T1000 (cell line): ENCODE data around the gene TREML1.
"Not testable (repeated sequence)": the region's sequence is repeated elsewhere in the genome, so short reads cannot be mapped to it uniquely, and the experiment has no call there.

Experiments used
- DNase-seq: peaks from one replicate; lab custom pipeline; 2025; ENCODE audit warnings: mixed read lengths; lab: John Stamatoyannopoulos, UW

The TREML1 gene, protein sequence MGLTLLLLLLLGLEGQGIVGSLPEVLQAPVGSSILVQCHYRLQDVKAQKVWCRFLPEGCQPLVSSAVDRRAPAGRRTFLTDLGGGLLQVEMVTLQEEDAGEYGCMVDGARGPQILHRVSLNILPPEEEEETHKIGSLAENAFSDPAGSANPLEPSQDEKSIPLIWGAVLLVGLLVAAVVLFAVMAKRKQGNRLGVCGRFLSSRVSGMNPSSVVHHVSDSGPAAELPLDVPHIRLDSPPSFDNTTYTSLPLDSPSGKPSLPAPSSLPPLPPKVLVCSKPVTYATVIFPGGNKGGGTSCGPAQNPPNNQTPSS

DNA sequence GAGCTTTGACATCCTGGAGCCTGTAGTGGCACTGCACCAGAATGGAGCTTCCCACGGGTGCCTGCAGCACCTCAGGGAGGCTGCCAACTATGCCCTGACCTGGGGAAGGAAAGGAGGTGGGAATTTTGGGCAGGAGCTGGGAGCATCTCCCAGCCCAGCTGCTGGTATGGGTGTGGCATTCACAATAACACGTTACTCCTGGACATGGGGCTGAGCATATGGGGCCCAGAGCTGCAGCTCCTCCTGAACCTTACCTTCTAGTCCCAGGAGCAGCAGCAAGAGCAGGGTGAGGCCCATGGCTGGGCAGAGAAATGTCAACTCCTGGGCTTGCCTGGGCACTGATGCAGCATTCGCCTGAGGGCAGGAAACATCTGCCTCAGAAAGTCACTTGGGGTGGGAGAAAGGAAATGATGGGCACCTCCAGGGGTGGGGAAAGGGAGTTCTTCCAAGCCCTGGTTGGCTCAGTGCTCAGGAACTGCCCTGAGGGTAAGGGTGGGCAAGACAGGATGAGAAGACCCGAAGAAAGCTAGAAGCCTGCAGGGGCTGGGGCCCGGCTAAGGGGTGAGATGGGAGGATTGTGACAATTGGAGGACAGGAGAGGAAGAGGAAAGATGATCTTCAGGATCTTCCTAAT lies at the start of gene TREML1:
TSS of gene TREML1 (minus strand) at position 356 of the 634 bp plus-strand sequence. CDS start at position 297, 59 bp downstream.
- DNase-seq = no peak

DNA sequence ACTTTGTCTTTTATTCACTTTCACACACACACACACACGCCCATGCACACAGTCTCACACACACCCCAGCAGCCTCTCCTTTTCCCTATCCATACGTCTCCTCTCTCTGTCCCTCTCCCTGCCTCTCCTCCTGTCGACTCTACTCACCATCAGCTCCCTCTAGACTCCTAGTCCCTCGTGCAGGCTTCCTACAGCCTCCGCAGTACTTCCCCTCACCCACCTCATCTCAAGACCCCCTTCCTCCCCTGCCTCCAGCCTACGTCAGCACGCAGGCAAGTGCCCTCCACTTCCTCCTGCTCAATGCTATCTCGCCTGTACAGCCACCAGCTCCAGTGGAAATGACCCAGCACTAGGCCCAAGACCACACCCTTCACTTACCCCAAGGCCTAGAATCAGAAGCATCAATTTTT lies 47.6 kb upstream of the TREML1 start:
- no peak for DNase-seq

DNA sequence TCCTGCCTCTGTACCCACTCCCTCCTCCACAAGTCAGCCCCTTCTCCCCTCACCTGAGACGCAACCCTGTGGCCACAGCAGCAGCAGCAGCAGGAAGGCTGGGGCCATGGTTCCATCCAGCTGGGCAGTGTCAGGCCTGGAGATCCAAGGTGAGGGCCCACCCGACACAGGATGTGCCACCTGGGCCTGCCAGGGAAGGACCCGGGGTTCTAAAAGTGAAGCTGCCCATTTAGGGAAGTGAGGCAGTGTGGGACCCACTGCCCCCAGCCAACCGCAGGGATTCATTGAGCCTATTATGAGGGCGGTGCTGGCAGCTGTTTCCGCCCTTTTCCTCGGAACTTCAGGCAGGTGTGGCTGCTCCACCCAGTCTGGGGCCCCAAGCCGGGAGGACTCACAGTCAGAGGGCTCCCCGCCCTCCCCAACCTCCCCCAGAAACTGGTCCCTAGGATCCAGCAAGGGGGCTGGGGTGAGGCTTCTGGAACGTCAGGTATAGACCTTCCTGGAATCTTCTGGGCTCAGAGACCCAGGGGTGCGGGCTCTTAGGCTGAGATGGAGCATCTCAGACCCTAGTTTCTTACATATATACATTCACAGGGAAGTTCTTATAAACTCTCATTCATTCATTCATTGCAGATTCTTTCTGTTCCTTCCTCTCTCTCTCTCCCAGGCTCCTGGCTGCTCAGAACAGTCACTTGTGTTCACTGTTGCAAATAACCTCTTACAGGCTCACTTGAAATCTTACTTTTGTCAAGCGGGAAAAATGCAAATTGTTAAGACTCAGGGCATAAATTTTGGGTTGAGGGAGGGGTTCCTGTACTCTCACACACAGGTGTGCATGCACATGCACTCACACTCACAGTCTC lies 47.0 kb upstream of the TREML1 start, which contains the start of gene TREML2:
TSS of gene TREML2 (minus strand) at position 249 of the 863 bp plus-strand sequence. CDS start at position 108, 141 bp downstream.
- no peak for DNase-seq

DNA sequence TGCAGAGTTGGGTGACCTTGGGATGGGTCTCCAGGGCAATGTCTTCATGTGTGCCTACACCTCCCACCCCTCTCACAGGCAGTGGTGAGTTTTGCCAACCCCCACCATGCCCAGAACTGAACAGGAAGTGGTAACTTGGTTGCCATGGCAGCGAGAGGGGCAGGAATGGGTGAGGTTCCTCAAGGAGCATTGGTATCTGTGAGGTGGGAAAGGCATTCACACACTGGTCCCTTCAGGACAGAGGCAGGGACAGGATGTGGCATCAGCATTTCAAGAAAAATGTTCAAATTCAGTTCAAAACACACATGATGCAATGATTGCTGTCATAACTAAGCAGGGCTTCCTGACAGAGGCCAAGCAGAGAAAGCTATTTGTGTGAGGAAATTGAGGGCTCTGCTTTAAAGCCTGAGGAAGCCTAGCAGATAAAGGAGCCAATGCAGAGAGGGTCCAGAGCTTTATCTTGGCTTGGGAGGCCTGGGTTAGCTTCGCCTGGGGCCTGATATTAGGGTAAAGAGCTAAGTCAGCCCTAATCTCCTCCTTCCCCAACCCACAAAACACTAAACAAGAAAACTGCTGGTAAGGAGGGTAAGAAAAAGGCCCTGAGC lies 46.3 kb upstream of the TREML1 start:
- DNase-seq = no peak

DNA sequence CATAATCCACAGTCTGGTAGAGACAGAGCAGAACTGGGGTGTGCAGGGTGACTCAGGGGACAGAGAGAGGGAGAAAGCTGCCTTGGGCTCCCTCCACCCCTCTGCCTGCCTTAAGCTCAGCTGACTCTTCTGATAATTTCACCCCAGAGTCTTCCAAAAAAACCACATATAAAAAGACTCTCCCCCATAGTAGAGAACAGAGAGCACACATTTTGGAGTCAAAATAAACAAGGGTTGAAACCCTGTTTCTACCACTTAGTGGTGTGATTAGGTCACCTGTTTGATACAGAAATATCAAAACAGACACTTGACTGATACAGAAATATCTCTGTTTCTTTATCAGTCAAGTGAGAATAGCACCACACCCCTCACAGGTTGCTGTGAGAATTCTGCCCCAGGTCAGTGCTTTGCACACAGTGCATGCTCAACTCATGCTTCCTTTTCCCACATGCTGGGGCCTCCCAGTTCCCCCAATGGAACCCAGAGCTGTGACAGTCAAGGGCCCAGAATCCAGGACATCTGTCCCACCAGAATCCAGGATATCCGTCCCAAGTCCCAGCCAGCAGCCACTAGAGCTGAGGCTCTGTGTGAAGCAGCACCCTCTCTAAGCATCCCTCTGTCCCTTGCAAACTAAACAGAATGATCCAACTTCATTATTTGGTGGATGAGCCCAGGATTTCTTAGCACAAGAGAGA lies 45.6 kb upstream of the TREML1 start:
- no peak for DNase-seq

DNA sequence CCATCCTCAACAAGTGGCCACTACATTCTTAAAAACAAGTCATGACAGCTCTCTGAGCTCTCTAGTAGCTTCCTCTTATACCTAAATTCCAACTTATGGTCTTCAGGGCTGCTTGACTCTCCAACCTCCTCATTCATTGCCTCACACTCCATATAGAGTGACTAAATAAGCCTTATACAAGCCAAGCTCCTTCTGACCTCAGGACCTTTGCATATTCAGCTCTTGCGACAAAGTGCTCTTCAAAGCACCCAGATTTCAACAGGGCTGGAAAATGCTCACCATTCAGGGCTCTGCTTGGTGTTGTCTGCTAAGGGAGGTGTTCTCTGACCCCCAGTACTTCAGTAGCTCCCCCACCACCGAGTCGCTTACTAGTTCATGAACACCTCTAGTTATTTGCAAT lies 43.1 kb upstream of the TREML1 start:
- no peak for DNase-seq

DNA sequence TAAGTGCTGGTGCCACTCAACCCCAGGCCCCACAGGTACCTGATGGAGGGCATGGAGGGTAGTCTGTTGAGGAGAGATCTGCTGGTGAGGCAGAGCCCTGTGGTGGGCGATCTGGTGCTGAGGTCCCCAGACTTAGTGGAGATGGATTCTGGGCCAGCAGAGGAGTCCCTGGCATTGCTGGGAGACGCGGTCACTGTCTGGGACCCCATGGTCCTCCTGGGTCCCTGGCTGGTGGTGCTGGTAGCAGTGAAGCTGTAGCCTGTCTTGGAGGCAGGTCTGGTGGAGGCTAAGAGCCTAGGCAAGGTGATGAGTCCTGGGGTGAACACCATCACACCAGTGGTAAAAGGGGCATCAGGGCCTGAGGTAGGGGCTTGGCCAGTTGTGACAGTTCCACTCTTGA lies 40.2 kb upstream of the TREML1 start:
- no peak for DNase-seq

DNA sequence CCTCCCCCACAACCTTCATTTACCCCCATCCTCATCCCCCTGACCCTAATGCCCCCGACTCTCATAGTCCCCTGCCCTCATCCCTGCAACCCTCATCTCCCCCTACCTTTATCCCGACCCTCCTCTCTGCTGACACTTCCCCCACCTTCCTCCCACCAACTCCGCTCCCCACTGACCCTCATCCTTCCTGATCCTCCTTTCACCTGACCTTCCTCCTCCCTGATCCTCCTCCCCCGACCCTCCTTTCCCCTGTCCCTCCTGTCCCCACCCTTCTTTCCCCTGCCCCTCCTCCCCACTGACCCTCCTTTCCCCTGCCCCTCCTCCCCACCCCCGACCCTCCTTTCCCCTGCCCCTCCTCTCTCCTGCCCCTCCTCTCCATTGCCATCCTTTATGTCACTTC lies 39.7 kb upstream of the TREML1 start:
- DNase-seq = no peak

DNA sequence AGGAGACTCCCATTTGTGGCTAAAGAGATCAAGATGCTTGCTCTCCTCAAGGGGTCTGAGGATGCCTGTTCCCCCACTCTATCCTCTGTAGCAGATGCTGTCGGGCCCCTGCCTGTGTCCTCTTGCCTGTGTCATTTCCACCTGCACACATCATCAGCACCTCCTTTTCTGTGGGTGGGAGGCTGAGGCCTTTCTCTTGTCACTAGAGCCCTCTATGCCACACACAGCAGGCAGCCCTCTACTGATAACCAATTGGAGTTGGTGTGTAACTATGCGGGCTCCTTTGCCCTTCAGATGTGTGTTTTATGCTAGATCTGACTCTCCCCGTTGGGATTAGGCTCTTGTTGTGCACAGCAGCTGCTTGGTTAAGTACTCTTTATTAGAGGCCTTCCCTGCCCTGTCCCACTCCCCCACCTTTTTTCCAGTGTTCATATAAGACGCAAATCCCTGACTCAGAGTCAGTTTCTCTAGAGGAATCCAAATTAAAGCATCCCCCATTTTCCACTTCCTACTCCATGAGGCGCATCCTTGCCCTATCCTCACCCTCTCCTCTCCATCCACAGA lies 39.1 kb upstream of the TREML1 start:
- DNase-seq = no peak

DNA sequence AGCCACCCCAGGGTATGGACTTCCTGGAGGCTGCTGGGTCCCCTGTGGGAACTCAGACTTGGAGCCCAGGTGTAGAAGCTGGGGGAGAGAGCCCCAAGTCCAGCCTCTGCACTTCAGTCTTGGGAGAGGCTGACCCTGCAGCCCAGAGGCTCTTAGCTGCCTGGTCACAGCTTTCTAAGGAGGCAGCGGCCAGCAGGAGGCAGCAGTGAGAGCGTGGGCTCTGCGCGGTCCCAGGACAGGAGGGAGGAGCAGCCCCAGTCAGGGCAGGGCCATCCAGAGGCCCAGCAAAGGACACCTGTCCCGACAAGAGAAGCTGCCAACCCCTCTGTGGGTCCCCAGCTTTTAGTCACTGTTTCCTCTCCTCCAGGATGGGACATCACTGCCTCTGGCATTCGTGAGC lies 37.4 kb upstream of the TREML1 start:
- no peak for DNase-seq

DNA sequence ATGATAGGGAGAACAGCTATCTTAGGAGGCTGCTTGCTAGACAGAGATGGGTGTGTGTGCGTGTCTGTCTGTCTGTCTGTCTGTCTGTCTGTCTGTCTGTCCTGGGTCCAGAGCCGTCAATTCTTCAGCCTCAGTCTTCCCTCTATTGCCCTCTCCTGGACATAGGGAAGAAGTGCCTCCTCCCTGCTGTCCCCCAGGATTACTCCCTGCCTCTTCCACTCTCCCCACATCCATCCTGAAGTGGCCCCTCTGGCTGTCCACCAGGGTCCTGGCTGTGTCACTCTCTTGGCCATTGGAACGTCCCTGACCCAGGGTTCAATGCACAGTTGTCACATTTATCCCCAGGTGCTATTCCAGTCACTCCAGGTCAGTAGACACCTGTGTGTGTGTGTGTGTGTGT lies 36.6 kb upstream of the TREML1 start:
- DNase-seq = no peak

DNA sequence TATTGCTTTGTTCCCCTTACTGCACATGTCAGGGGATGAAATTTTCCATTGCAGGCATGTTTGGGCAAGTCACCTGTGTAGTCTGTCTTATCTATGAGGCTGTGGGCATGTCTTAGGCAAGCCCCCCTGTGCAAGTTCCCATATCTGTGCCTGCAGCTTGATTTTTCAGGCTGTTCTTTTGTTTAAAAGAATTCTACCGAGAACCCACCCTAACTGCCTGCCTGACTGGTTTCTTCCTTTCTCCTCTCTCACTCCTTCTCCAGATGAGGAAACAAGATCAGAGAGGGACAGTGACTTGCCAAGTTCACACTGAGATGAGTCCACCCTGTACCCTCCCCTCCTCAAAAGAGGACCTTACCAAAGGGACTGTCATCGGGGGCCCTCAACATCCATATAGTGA lies 35.8 kb upstream of the TREML1 start:
- DNase-seq = no peak

DNA sequence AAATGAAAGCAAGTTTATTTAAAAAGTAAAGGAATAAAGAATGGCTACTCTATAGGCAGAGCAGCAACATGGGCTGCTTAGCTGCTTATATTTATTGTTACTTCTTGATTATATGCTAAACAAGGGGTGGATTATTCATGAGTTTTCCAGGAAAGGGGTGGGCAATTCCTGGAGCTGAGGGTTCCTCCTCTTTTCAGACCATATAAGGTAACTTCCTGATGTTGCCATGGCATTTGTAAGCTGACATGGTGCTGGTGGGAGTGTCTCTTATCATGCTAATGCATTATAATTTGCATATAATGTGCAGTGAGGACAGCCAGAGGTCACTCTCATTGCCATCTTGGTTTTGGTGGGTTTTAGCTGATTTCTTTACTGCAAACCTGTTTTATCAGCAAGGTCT lies 34.9 kb upstream of the TREML1 start:
- DNase-seq = not testable (repeated sequence)

DNA sequence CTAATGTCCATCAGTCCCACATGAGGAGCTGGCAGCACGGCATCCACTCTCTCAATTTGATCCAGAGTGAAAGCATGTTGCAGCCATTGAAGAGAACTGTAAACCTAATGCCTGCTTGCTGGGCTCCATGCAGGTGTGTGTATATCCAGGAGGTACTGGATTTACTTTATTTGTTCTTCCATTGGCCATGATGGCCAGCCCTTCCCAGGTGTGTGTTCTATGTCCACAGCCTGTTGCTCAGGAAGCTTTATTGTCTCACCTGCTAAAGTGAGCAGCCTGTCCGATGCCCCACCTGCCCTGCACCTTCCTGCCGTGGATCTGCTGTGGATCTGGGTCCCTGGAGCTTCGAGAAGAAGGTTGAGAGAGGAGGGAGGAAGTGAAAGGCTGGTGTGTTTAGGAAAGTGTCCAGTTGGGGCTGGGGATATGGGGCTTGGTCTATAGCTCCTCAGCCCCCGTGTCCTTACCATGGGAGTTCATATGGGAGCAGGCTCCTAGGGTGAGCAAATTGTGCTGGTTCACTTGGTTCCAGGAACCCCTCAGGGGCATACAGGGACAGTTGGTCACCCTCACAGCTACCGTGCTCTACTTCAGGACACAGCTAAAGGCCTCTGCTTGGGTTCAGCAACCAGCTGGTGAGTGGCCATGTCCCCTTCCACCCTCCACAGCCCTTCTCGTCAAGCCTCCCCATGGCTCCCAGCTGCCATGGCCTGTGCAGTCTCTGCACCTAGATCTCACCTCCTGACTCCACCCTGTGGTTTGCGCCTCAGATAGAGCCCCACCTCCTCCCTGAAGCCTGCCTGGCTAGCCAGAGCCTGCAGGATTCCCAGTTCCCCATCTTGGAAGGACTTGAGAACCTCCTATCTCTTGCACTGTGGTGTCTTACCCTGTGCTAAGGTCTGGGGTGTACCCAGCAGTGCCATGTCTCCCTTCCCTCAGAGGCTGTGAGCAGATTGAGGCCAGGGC lies 34.1 kb upstream of the TREML1 start:
- DNase-seq = no peak

DNA sequence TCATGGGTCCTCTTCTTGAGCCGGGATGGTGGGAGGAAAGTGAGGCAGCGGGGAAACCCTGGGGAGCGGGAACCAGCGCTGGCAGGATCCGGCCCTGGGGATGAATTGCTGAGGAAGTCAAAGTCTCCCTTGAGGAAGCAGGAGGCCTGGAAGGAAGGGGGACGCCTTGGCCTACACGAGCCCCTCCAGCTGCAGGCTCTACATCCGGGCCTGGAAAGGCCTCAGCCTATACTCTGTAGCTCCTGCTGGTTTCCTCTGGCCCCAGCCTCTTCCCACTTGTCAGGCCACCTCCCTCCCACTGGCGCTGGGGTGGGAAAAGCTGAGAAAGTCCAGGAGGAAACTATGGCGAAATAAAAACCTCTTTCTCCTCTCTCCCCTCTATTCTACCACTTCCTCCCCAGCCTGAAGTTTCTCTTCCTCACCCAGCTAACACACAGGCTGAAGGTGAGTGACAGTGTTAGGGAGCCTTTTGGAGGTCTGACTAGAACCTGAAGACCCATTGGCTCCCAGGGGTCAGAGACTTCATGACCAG lies 31.9 kb upstream of the TREML1 start:
- no peak for DNase-seq

DNA sequence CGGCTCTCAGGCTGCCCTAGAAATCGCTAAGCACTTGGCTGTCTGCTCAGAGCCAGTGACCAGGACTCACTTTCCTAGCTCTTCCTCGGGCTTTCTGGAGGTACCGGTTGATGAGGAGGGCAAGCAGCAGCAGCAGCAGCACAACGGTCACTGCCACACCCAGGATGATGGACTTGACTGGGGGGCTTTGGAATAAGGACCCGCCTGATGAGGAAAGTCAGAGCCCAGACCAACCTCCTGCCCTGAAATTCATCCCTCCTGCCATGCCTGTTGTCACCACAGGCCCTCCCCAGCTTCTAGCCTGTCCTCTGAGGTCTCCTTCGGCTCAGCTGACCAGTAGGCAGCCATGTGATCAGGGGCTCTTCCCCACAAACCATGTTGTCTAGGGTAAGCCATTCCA lies 30.6 kb upstream of the TREML1 start:
- DNase-seq = no peak

DNA sequence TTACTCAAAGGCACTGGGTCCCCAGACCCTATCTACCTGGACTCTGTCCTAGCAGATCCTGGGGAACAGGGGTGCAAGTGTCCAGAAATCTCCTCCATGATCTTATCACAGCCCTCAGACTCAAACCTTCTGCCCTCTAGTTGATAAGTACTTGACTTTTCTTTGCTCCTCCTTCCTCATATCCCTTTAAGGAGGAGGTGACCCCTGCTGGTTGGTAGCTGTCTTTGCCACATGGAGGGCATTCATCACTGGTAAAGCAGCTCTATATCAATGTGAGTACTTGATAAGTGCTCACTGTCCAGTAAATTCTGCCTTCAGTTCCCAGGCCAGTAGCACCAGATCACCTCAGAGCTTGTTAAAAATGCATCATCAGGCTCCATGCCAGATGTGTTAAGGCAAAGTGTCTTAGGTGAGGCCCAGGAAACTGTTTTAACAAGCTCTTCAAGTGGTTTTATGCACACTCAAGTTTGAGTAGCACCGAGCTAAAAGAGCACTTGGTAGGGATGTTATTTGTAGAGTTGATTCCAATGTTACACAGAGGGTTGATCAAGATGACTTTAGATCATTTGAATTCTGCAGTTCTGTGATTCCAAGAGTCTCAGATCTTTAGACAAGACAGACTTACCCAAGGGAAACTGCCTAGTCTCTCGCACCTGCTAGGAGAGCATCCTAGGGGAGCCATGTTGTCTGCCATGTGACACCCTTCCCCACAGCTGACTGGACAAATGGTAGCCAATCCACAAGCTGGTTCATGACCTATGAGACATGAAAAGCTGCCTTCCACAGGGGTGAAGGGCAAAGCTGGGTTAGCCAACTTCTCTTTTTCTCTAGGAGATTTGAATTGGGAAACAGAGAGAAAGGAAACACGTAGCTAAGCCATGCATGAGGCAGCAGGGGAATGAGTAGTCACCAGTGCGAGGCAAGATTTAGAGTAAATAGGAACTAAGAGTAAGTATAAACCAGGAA lies 28.2 kb upstream of the TREML1 start:
- DNase-seq = no peak

DNA sequence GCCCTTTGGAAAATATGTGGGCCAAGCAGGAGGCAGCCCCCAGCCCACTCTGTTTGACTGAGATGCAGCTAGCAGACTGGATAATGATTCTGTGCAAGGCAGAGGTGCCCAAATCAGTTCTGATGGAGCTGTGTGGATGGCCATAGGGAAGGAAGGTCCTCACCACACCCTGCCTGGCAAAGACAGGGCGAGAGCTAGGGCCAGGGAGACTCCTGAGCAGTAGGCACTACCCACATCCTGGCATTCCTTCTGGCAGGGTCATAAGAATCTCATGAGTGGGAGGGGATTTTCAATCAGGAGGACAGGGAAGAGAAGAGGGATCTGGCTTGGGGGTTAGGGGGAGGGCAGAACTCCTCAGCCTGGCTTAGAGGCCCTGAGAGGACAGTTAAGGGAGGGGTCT lies 27.4 kb upstream of the TREML1 start:
- no peak for DNase-seq

DNA sequence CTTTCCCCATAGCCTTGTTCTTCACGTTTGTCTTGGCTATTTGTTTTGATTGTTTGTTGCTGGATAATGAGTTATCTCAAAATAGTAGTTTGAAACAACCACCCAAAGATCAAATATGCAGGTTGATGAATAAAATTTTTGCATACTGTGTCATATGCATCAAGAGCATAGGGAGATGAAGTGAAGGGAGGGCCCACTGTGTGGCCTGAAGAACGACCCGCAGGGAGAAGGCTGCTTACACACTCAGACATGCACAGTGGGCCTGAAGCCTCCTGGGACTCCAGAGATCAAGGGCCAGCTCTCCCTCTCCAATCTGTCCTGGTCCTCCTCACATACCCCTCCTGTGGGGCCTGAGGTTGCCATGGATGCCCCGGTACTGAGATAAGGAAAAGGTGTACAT lies 25.0 kb upstream of the TREML1 start:
- DNase-seq = no peak
